ENCODE measurements around the gene VAV2. TPM values are rescaled to one million over a fixed set of nuclear protein-coding genes. Genes with fewer than 3 reads are reported as not detected.

The VAV2 gene
- total and polyA plus RNA-seq, 9 of the 15 experiments (the other 6 are each of a cell fraction or from before 2014, with no cell fraction given), result 0.01 to 2.7 (median 1.0) TPM; not detected in 1

GRCh38 chr9:133747309-133747708 lies 244.8 kb downstream of the VAV2 start (continued):
- TF ChIP-seq TCF3 (CRISPR knock-in tag; IDR thresholded peaks at IDR 0.05) (peak; percentile 60), MEIS2 (IDR thresholded peaks at IDR 0.05; ENCODE audit: partially characterized antibody) (peak; percentile 32), MECOM (CRISPR knock-in tag; IDR thresholded peaks at IDR 0.05) (no peak), TCFL5 (CRISPR knock-in tag; conservative IDR thresholded peaks at IDR 0.05) (no peak), CBX1 (IDR thresholded peaks at IDR 0.05; ENCODE audit: low read depth) (no peak), ZBTB7A (IDR thresholded peaks at IDR 0.05; ENCODE audit: borderline replicate concordance, control insufficient read depth, low read depth, low read length) (no peak), ARID1B (IDR thresholded peaks at IDR 0.05) (peak; percentile 49), NCOA2 (IDR thresholded peaks at IDR 0.05; ENCODE audit: partially characterized antibody in 2 of 2) (no peak), TFAP4 (CRISPR knock-in tag; IDR thresholded peaks at IDR 0.05; ENCODE audit: borderline replicate concordance) (no peak), SRF (CRISPR knock-in tag; IDR thresholded peaks at IDR 0.05) (no peak), TEAD2 (tag; IDR thresholded peaks at IDR 0.05) (no peak), STAT5B (CRISPR knock-in tag; IDR thresholded peaks at IDR 0.05) (no peak), SP2 (IDR thresholded peaks at IDR 0.05; ENCODE audit: extremely low read depth, low read depth, low read length, poor library complexity, severe bottlenecking) (no peak), PHF20 (IDR thresholded peaks at IDR 0.05; ENCODE audit: partially characterized antibody) (no peak), PYGO2 (tag; IDR thresholded peaks at IDR 0.05) (no peak), DPF2 (IDR thresholded peaks at IDR 0.05) (no peak), CREB1 (IDR thresholded peaks at IDR 0.05) (no peak), CREB1 (CRISPR knock-in tag; IDR thresholded peaks at IDR 0.05) (no peak), CHCHD3 (CRISPR knock-in tag; IDR thresholded peaks at IDR 0.05) (no peak), GTF2F1 (IDR thresholded peaks at IDR 0.05; ENCODE audit: low read depth, low read length) (no peak), CSDE1 (IDR thresholded peaks at IDR 0.05) (no peak), GTF2B (IDR thresholded peaks at IDR 0.05; ENCODE audit: extremely low read depth, insufficient read length) (no peak), CBFA2T3 (IDR thresholded peaks at IDR 0.05) (peak; percentile 55; the same call in 1 of the 2 replicates), MCM5 (IDR thresholded peaks at IDR 0.05; ENCODE audit: low read depth) (no peak)
- TF ChIP-seq, protein P1, sequence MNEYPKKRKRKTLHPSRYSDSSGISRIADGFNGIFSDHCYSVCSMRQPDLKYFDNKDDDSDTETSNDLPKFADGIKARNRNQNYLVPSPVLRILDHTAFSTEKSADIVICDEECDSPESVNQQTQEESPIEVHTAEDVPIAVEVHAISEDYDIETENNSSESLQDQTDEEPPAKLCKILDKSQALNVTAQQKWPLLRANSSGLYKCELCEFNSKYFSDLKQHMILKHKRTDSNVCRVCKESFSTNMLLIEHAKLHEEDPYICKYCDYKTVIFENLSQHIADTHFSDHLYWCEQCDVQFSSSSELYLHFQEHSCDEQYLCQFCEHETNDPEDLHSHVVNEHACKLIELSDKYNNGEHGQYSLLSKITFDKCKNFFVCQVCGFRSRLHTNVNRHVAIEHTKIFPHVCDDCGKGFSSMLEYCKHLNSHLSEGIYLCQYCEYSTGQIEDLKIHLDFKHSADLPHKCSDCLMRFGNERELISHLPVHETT (CRISPR knock-in tag; conservative IDR thresholded peaks at IDR 0.05 in 1 of 2, IDR thresholded peaks at IDR 0.05 in 1 of 2), result no peak
- TF ChIP-seq, protein P2, sequence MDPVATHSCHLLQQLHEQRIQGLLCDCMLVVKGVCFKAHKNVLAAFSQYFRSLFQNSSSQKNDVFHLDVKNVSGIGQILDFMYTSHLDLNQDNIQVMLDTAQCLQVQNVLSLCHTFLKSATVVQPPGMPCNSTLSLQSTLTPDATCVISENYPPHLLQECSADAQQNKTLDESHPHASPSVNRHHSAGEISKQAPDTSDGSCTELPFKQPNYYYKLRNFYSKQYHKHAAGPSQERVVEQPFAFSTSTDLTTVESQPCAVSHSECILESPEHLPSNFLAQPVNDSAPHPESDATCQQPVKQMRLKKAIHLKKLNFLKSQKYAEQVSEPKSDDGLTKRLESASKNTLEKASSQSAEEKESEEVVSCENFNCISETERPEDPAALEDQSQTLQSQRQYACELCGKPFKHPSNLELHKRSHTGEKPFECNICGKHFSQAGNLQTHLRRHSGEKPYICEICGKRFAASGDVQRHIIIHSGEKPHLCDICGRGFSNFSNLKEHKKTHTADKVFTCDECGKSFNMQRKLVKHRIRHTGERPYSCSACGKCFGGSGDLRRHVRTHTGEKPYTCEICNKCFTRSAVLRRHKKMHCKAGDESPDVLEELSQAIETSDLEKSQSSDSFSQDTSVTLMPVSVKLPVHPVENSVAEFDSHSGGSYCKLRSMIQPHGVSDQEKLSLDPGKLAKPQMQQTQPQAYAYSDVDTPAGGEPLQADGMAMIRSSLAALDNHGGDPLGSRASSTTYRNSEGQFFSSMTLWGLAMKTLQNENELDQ (CRISPR knock-in tag; IDR thresholded peaks at IDR 0.05; ENCODE audit: borderline replicate concordance), result no peak

Data from K562 (cell line).